Fibroblast of mammary gland (primary cell): ENCODE data around the gene PPCS.
A peak's percentile ranks its signal among the peaks of the same experiment; 100 is the strongest.

Experiments used
- DNase-seq: peaks from one replicate; pipeline ENCODE4 v3.0.0-alpha.2; 2010; ENCODE audit warnings: low read depth
- H3K4me3 ChIP-seq: 2 replicates; pipeline ENCODE4 v1.5.1; 2011; ENCODE audit warnings: low read depth, mild to moderate bottlenecking, low read length, moderate library complexity; ENCODE audit not compliant: control insufficient read depth
- CTCF ChIP-seq: conservative IDR thresholded peaks from 2 replicates; pipeline ENCODE4 v1.5.1; 2011; ENCODE audit warnings: low read depth, low read length, inconsistent platforms; ENCODE audit not compliant: control insufficient read depth, insufficient read depth

PPCS gene

GRCh38 chr1:42420911-42421585, 35.3 kb upstream of the PPCS start:
- peak; percentile 94 for DNase-seq
- no peak overlapping the region for H3K4me3 ChIP-seq
- TF ChIP-seq CTCF, result no peak

DNA sequence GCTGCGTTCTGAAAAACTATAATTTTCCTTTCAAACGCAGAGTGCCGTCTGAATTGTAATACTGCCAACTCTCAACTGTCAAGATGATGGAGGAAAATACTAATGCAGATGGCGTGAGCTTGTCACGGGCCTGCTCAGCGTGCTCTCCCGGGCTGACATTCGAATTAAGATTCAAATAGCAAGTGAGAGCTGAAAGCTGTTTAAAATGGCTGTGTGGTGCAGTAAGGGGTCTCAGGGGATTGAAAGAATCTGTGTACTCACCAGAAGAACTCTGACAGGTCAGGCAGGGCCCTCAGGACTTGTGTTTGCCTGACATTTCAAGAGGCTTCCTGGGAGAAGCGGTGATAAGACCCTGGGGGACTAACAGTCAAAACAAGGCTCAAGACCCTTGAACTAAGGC, 33.6 kb upstream of the PPCS start:
- no peak for DNase-seq
- no peak for TF ChIP-seq CTCF
- no peak overlapping the region for H3K4me3 ChIP-seq

DNA sequence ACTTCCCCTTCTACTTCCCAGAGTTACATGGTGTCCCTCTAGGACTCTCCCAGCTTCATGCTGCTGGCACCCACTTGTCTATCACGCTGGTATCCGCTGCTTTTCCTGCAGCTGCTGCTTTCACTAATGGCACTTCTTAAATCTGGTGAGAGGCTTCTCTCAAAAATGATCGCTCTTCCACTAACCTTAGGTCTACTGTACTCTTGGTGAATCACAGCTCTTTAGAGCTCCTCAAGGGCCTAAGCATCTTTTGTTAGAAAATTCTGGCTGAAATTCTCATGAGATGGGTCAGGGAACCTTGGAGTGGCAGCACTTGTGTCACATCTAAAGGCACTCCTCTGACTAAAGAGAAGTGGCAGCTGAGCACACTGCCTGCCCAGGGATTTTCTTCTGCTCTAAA, 32.7 kb upstream of the PPCS start:
- no peak overlapping the region for H3K4me3 ChIP-seq
- TF ChIP-seq CTCF, result no peak

GRCh38 chr1:42424201-42424600, 32.1 kb upstream of the PPCS start:
- DNase-seq, result peak; percentile 35
- H3K4me3 ChIP-seq, result no peak overlapping the region
- no peak for TF ChIP-seq CTCF

More for the DNA sequence above, 32.7 kb upstream of the PPCS start:
- DNase-seq, result no peak

GRCh38 chr1:42427240-42427639, 29.1 kb upstream of the PPCS start:
- no peak overlapping the region for H3K4me3 ChIP-seq
- TF ChIP-seq CTCF, result no peak
- no peak for DNase-seq

DNA sequence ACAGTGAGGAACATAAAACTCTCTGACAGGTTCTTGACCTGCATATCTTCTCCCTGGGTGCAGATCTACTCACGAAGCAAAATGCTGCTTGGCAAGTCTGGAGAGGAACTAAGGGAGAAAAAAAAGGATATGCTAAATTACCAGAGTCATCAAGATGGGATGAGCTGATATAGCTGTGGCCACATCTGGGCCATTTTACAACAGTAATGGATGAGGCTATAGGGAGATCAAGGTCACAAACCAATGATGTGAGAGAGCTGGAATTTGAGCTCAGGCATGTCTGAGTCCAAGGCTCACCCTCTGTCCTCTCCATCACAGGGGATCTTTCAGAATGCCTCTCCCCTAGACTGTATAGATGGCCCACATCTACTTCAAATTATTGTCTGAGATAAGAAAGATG, 26.7 kb upstream of the PPCS start:
- no peak overlapping the region for H3K4me3 ChIP-seq
- DNase-seq, result peak; percentile 41
- no peak for TF ChIP-seq CTCF

- DNase-seq, result peak; percentile 71
- no peak overlapping the region for H3K4me3 ChIP-seq
- TF ChIP-seq CTCF, result no peak
These were observed 25.8 kb upstream of the PPCS start for GRCh38 chr1:42430286-42431135.
